GM12892 (cell line): ENCODE results near the gene FCHO2.

ENCODE experiments used
- POLR2A ChIP-seq: IDR thresholded peaks from 2 replicates; pipeline ENCODE4 v1.6.1; 2011; ENCODE audit warnings: low read depth, low read length, control low read depth
- POLR2AphosphoS5 ChIP-seq: IDR thresholded peaks from 2 replicates; pipeline ENCODE4 v1.6.1; 2011; ENCODE audit warnings: low read depth, low read length, control low read depth
- TAF1 ChIP-seq: IDR thresholded peaks from 2 replicates; pipeline ENCODE4 v1.6.1; 2011; ENCODE audit warnings: low read depth, mild to moderate bottlenecking, control low read depth, low read length, borderline replicate concordance

GRCh38 chr5:73088026-73088425 lies 132.2 kb downstream of the FCHO2 start:
- TF ChIP-seq POLR2AphosphoS5 (no peak), POLR2A (no peak), TAF1 (no peak)
